OCI-LY7 (cell line): ENCODE data around the gene LCA5. TPM values are rescaled to one million over a fixed set of nuclear protein-coding genes. Genes with fewer than 3 reads are reported as not detected.

ENCODE experiments used
- BruUV-seq: library from RNA; stranded (reverse); fragments of 400-500 nt; replicated peaks from 2 replicates; lab custom pipeline; 2021; lab: Mats Ljungman, UMichigan
- CTCF ChIA-PET: fragments of 300-600 bp; sonication (Branson Sonifier 250); formaldehyde crosslinking; loops from one replicate; lab custom pipeline; 2022; ENCODE audit warnings: antibody characterized with exemption; ENCODE audit not compliant: unreplicated experiment; lab: Charles Lee
- POLR2A ChIA-PET: fragments of 300-600 bp; sonication (Branson Sonifier 250); formaldehyde crosslinking; loops from one replicate; lab custom pipeline; 2022; ENCODE audit warnings: antibody characterized with exemption; lab: Charles Lee
- DNase-seq: peaks from one replicate; pipeline ENCODE4 v3.0.0-alpha.2; 2015; ENCODE audit warnings: low spot score
- H2AFZ ChIP-seq: fragments of 200-600 bp; sonication (generic), shearing (Covaris generic); 2 replicates; pipeline ENCODE4 v1.6.1; 2014; ENCODE audit warnings: mild to moderate bottlenecking, antibody characterized with exemption, low read length, moderate library complexity
- H3K27ac ChIP-seq: fragments of 200-600 bp; sonication (generic); 2 replicates; pipeline ENCODE4 v1.5.1; 2014; ENCODE audit warnings: mixed run types, low read depth, mild to moderate bottlenecking, moderate library complexity, low read length, inconsistent platforms; ENCODE audit not compliant: poor library complexity, severe bottlenecking
- H3K36me3 ChIP-seq: fragments of 200-600 bp; sonication (generic); 2 replicates; pipeline ENCODE4 v1.6.1; 2014; ENCODE audit warnings: mild to moderate bottlenecking, antibody characterized with exemption, low read length, moderate library complexity, mixed read lengths; ENCODE audit not compliant: insufficient read depth
- H3K4me1 ChIP-seq: fragments of 200-600 bp; sonication (generic); 2 replicates; pipeline ENCODE4 v1.5.1; 2014; ENCODE audit warnings: mild to moderate bottlenecking, low read length; ENCODE audit not compliant: insufficient read depth, poor library complexity, severe bottlenecking
- H3K4me2 ChIP-seq: fragments of 200-600 bp; sonication (generic); 2 replicates; pipeline ENCODE4 v1.6.1; 2014; ENCODE audit warnings: mild to moderate bottlenecking, low read length
- H3K4me3 ChIP-seq: fragments of 200-600 bp; sonication (generic); 2 replicates; pipeline ENCODE4 v1.5.1; 2014; ENCODE audit warnings: mild to moderate bottlenecking, low read depth, low read length; ENCODE audit not compliant: poor library complexity, severe bottlenecking
- H3K79me2 ChIP-seq: fragments of 200-600 bp; sonication (generic); 2 replicates; pipeline ENCODE4 v1.6.1; 2016; ENCODE audit warnings: low read depth, mild to moderate bottlenecking, low read length, moderate library complexity, mixed read lengths; ENCODE audit not compliant: insufficient read depth
- H3K9me2 ChIP-seq: fragments of 200-600 bp; sonication (generic); 2 replicates; pipeline ENCODE4 v1.6.1; 2016; ENCODE audit warnings: mild to moderate bottlenecking, low read length, mixed read lengths; ENCODE audit not compliant: insufficient read depth
- H3K9me3 ChIP-seq: fragments of 200-600 bp; sonication (generic); 2 replicates; pipeline ENCODE4 v1.6.1; 2014; ENCODE audit warnings: mild to moderate bottlenecking, mixed run types, low read length, mixed read lengths
- H4K20me1 ChIP-seq: fragments of 200-600 bp; sonication (generic); 2 replicates; pipeline ENCODE4 v1.6.1; 2014; ENCODE audit warnings: mild to moderate bottlenecking, antibody characterized with exemption, low read length, moderate library complexity, mixed read lengths; ENCODE audit not compliant: insufficient read depth
- CTCF ChIP-seq: fragments of 200-600 bp; sonication (generic); conservative IDR thresholded peaks from 2 replicates; pipeline ENCODE4 v1.5.1; 2014; ENCODE audit warnings: mild to moderate bottlenecking, antibody characterized with exemption, low read length, moderate library complexity, mixed read lengths
- EZH2phosphoT487 ChIP-seq: fragments of 200-600 bp; sonication (generic); IDR thresholded peaks from 2 replicates; pipeline ENCODE4 v1.6.1; 2018; ENCODE audit warnings: low read depth, borderline replicate concordance, mild to moderate bottlenecking, mixed run types, antibody characterized with exemption, low read length, moderate library complexity, mixed read lengths
- intact Hi-C: fragments of 100-400 bp; cut with micrococcal nuclease; formaldehyde crosslinking; loops from one replicate; pipeline ENCODE4 v1.10.0; 2022; ENCODE audit not compliant: unreplicated experiment
- total RNA-seq, 2 experiments: library from RNA; depleted of rRNA in 1 of 2; stranded (reverse); fragments of >200 nt in 1 of 2; shearing (Covaris generic) in 1 of 2; gene quantifications; 2 replicates each; pipeline ENCODE4 v1.2.3, GENCODE V29; 2014 to 2022

LCA5 gene
- total RNA-seq, 2 experiments from 2014 or later, result 1.3 to 2.0 TPM

DNA sequence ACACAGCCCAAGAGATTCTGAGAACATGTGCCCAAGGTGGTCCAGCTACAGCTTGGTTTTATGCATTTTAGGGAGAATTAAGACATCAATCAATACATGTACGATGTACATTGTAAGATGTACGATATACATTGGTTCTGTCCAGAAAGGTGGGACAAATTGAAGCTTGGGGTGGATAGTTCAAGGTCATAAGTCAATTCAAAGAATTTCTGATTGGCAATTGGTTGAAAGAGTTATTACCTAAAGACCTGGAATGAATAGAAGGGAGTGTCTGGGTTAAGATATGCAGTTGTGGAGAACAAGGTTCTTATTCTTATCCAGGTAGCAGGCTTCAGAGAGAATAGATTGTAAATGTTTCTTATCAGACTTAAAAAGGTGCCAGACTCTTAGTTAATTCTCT lies 31.8 kb upstream of the LCA5 start:
- Histone ChIP-seq H3K9me3 (no peaks in the 10 kb centered on the region), H3K4me3 (no peak overlapping the region), H3K79me2 (no peaks in the 10 kb centered on the region), H4K20me1 (peaks cover 3% of the 10 kb centered on the region; the same call in 1 of the 2 replicates), H3K4me1 (no peaks in the 10 kb centered on the region), H3K4me2 (no peak overlapping the region), H3K27ac (no peak overlapping the region), H3K9me2 (no peaks in the 10 kb centered on the region), H3K36me3 (no peaks in the 10 kb centered on the region), H2AFZ (no peak overlapping the region)
- no peak for DNase-seq
- ChIA-PET POLR2A (interaction anchor here (0.6 kb wide), 1 partner anchor 1366 kb away, joined by 3 read pairs; no protein-coding TSS in a partner anchor), CTCF (no interaction called here)
- BruUV-seq, result no TSS peak
- intact Hi-C loops, result no loop called here
- TF ChIP-seq CTCF (no peak), EZH2phosphoT487 (no peak)

DNA sequence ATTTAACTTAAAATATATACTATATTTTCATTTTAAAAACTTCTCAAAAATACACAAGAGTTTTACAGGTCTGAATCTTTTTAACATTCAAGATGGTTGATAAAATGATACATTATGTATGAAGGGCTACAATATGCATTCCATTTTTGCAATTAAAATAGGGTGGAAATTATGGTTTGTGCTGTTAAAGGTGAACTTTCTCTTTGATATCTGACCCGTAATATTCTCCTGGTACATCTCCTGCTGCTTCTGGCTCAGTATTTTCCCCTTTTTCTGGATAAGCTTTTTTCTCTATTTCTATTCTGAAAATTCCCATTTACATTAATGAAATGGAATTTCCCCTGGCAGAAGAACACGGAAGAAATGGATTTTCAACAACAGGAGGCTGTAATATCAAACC lies 27.4 kb upstream of the LCA5 start:
- Histone ChIP-seq H4K20me1 (no peaks in the 10 kb centered on the region), H3K27ac (no peak overlapping the region), H2AFZ (no peak overlapping the region), H3K79me2 (no peaks in the 10 kb centered on the region), H3K4me2 (no peak overlapping the region), H3K4me1 (no peaks in the 10 kb centered on the region), H3K9me3 (no peaks in the 10 kb centered on the region), H3K36me3 (no peaks in the 10 kb centered on the region), H3K4me3 (no peak overlapping the region), H3K9me2 (no peaks in the 10 kb centered on the region)
- intact Hi-C loops, result no loop called here
- no peak for DNase-seq
- TF ChIP-seq EZH2phosphoT487 (no peak), CTCF (no peak)
- ChIA-PET CTCF (no interaction called here), POLR2A (no interaction called here)
- no TSS peak for BruUV-seq

DNA sequence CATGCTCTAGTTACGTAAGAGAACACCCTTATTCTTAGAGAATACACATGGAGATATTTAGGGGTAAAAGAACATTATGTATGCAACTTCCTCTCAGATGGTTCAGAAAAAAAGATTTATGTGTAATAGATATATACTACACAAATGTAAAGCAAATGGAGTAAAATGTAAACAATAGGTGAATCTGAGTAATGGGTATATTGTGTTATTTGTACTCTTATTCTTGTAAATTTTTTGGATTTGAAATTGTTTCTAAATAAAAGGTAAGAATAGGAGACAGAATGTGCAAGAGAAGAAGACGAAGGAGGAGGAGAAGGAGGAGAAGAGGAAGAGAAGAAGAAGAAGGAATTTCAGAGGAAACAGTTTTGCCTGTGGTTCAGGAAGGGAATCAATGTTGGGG lies 22.5 kb upstream of the LCA5 start:
- BruUV-seq, result no TSS peak
- H3K4me2 ChIP-seq, result no peak overlapping the region

More for the DNA sequence above, 22.5 kb upstream of the LCA5 start:
- H3K79me2 ChIP-seq, result no peaks in the 10 kb centered on the region
- no peak overlapping the region for H3K4me3 ChIP-seq
- ChIA-PET CTCF (no interaction called here), POLR2A (no interaction called here)
- no peaks in the 10 kb centered on the region for H3K9me3 ChIP-seq
- intact Hi-C loops, result no loop called here
- H3K4me1 ChIP-seq, result no peaks in the 10 kb centered on the region
- H3K9me2 ChIP-seq, result no peaks in the 10 kb centered on the region
- no peaks in the 10 kb centered on the region for H3K36me3 ChIP-seq
- no peak overlapping the region for H3K27ac ChIP-seq
- TF ChIP-seq EZH2phosphoT487 (no peak), CTCF (no peak)
- no peak for DNase-seq
- H4K20me1 ChIP-seq, result no peaks in the 10 kb centered on the region
- H2AFZ ChIP-seq, result no peak overlapping the region
